ENCODE data around the gene CSAG3.
"Not testable (repeated sequence)": the region's sequence is repeated elsewhere in the genome, so short reads cannot be mapped to it uniquely, and the experiment has no call there.

DNA sequence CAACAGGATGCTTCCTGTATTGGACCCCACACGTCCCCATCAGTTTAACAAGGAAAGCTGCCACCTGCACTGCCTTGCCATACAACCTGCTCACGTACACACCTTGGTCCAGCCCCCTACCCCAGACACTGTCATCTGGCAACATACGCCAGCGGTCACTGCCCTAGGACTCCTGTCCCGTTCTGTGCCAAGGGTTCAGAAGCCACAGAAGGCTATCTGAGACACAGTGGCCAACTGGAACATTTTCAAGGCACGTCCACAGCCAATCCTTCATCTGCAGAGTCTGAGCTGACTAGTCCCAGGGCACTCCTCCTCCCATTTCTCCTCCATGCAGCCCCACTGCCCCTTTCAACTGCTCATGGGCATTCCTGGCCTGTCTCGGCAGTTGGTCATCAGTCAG is 2.6 kb downstream of the CSAG3 start:
- TF ChIP-seq, protein P1, sequence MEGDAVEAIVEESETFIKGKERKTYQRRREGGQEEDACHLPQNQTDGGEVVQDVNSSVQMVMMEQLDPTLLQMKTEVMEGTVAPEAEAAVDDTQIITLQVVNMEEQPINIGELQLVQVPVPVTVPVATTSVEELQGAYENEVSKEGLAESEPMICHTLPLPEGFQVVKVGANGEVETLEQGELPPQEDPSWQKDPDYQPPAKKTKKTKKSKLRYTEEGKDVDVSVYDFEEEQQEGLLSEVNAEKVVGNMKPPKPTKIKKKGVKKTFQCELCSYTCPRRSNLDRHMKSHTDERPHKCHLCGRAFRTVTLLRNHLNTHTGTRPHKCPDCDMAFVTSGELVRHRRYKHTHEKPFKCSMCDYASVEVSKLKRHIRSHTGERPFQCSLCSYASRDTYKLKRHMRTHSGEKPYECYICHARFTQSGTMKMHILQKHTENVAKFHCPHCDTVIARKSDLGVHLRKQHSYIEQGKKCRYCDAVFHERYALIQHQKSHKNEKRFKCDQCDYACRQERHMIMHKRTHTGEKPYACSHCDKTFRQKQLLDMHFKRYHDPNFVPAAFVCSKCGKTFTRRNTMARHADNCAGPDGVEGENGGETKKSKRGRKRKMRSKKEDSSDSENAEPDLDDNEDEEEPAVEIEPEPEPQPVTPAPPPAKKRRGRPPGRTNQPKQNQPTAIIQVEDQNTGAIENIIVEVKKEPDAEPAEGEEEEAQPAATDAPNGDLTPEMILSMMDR (IDR thresholded peaks at IDR 0.05), result not testable (repeated sequence)
- not testable (repeated sequence) for TF ChIP-seq POLR2AphosphoS5 (IDR thresholded peaks at IDR 0.05)
